Kidney (tissue), 19 donors: Measurements from ENCODE around the gene GOLGA8T. TPM values are rescaled to one million over a fixed set of nuclear protein-coding genes. Genes with fewer than 3 reads are reported as not detected.
"Not testable (repeated sequence)": the region's sequence is repeated elsewhere in the genome, so short reads cannot be mapped to it uniquely, and the experiment has no call there.

ENCODE experiments used
- DNase-seq, 5 donors: peaks; one replicate each; pipeline ENCODE4 v3.0.0-alpha.2; 2013 to 2020
- FAIRE-seq: peaks from 2 replicates; lab custom pipeline; 2012; peaks lifted over from hg19 to GRCh38; lab: Jason Lieb, UNC
- H3K27ac ChIP-seq, 2 donors: one replicate each; pipeline ENCODE4 v1.7.0; 2013; ENCODE audit warnings: low read depth in 2 of 2, low read length in 2 of 2, inconsistent platforms in 1 of 2
- H3K27me3 ChIP-seq: one replicate; pipeline ENCODE4 v1.7.1; 2013; ENCODE audit warnings: low read length, inconsistent platforms; ENCODE audit not compliant: control insufficient read depth, insufficient read depth
- H3K36me3 ChIP-seq, 3 donors: one replicate each; pipeline versions ENCODE4 v1.7.0 to v1.7.1; 2013; ENCODE audit warnings: low read length in 3 of 3, control low read depth in 1 of 3, inconsistent platforms in 1 of 3; ENCODE audit not compliant: insufficient read depth in 3 of 3, control insufficient read depth in 2 of 3
- H3K4me1 ChIP-seq, 3 donors: one replicate each; pipeline versions ENCODE4 v1.7.0 to v1.7.1; 2013; ENCODE audit warnings: low read length in 3 of 3, inconsistent platforms in 1 of 3, low read depth in 1 of 3; ENCODE audit not compliant: control insufficient read depth in 2 of 3, insufficient read depth in 2 of 3
- H3K4me3 ChIP-seq, 3 donors: one replicate each; pipeline versions ENCODE4 v1.7.0 to v1.8.1; 2013; ENCODE audit warnings: low read length in 3 of 3, control low read depth in 1 of 3, inconsistent platforms in 1 of 3
- H3K9ac ChIP-seq, 3 donors: one replicate each; pipeline versions ENCODE4 v1.7.0 to v1.7.1; 2013; ENCODE audit warnings: low read length in 3 of 3, control low read depth in 1 of 3, inconsistent platforms in 1 of 3
- H3K9me3 ChIP-seq, 3 donors: one replicate each; pipeline versions ENCODE4 v1.7.0 to v1.7.1; 2013; ENCODE audit warnings: low read length in 3 of 3, control low read depth in 1 of 3, inconsistent platforms in 1 of 3; ENCODE audit not compliant: control insufficient read depth in 2 of 3, insufficient read depth in 1 of 3
- intact Hi-C: fragments of 100-400 bp; cut with DNase I; formaldehyde crosslinking; loops from one replicate; pipeline ENCODE4 v1.11.1; 2022
- long read RNA-seq, 10 donors: library from polyadenylated mRNA in 1 of 10; unstranded in 1 of 10; transcript quantifications; one replicate each; pipeline ENCODE4 v2.0.0 and lab custom pipeline, GENCODE V29; 2021 to 2026
- polyA plus RNA-seq: library from polyadenylated mRNA; stranded (reverse); fragments of 350-450 nt; fragmentation: Illumina TruSeq; extraction: RNeasy Lipid Tissue Mini Kit (QIAGEN cat#74804); gene quantifications from one replicate; pipeline ENCODE4 v1.2.3, GENCODE V29; 2014; ENCODE audit warnings: low read depth, low replicate concordance; ENCODE audit not compliant: insufficient read depth
- total RNA-seq: library from RNA; stranded (reverse); fragmentation: NEBNext Ultra II Directional; extraction: Animal tissue kit (Norgen Biotek cat#: 25700); gene quantifications from one replicate; pipeline ENCODE4 v1.2.1, GENCODE V29; 2021
- donor health status: control.
- donor health status: control.
- donor health status: DM: yes; HTN: yes; CAD: no.
- donor health status: Normal renal cell carcinoma (clear cell type).

GOLGA8T gene
- total RNA-seq (not detected), polyA plus RNA-seq (0.28 TPM)
- long read RNA-seq, donor 1, result 0 reads
- long read RNA-seq, donor 2, result 0 reads
- long read RNA-seq, donor 3, result 0 reads
- long read RNA-seq, donor 4, result 0 reads
- long read RNA-seq, donor 5, result 0 reads
- long read RNA-seq, donor 6, result 0 reads
- long read RNA-seq, donor 7, result 0 reads
- long read RNA-seq, donor 8, result 0 reads
- long read RNA-seq, donor 9, result 0 reads
- long read RNA-seq, donor 10, result 0 reads

DNA sequence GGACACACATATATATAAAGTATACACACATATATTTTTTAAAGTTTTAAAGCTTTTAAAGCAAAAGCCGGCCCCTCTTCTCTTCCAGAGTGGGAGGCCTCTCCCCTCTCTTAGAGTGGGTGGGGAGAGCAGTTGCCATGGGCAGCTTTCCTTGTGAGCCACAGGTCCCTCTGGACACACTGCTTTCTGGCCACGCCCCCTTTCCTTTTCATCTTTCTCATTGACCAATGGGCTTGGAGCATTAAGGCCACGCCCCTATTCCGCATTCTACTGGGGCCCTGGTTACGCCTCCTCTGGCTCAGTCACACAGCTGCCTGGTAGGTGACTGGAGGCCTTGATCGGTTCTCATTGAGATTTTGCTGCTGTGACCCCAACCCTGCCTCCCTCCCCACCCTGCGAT, at the start of gene GOLGA8T:
Gene GOLGA8T (plus strand): TSS at position 301 of the 400 bp plus-strand sequence. CDS start 98 bp downstream, at position 399.
- H3K27me3 ChIP-seq, H3K4me3 ChIP-seq, H3K36me3 ChIP-seq, FAIRE-seq, H3K9ac ChIP-seq, H3K27ac ChIP-seq, H3K9me3 ChIP-seq, H3K4me1 ChIP-seq, intact Hi-C loops, DNase-seq: not testable (repeated sequence)

- intact Hi-C loops, H3K36me3 ChIP-seq, H3K4me3 ChIP-seq, H3K9me3 ChIP-seq, H3K27me3 ChIP-seq, H3K4me1 ChIP-seq, H3K9ac ChIP-seq, FAIRE-seq, DNase-seq, H3K27ac ChIP-seq: not testable (repeated sequence)
Measured at GRCh38 chr15:30097827-30098226, 37.0 kb upstream of the GOLGA8T start.

DNA sequence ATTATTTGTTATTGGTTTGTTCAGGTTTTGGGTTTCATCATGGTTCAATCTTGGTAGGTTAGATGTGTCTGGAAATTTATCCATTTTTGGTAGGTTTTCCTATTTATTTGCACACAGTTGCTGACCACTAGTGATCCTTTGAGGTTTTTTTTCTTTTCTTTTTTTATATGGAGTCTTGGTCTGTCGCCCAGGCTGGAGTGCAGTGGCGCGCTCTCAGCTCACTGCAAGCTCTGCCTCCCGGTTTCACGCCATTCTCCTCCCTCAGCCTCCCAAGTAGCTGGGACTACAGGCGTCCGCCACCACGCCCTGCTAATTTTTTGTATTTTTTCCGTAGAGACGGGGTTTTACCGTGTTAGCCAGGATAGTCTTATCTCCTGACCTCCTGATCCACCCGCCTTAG, 32.0 kb upstream of the GOLGA8T start:
- FAIRE-seq, H3K9me3 ChIP-seq, H3K9ac ChIP-seq, H3K27ac ChIP-seq, H3K27me3 ChIP-seq, H3K4me1 ChIP-seq, H3K36me3 ChIP-seq, intact Hi-C loops, DNase-seq, H3K4me3 ChIP-seq: not testable (repeated sequence)

GRCh38 chr15:30103941-30104507, 30.8 kb upstream of the GOLGA8T start:
- H3K27ac ChIP-seq, DNase-seq, H3K27me3 ChIP-seq, H3K4me1 ChIP-seq, H3K36me3 ChIP-seq, intact Hi-C loops, H3K9ac ChIP-seq, FAIRE-seq, H3K9me3 ChIP-seq, H3K4me3 ChIP-seq: not testable (repeated sequence)

GRCh38 chr15:30110591-30110990, 24.3 kb upstream of the GOLGA8T start:
- H3K27ac ChIP-seq, H3K27me3 ChIP-seq, DNase-seq, H3K36me3 ChIP-seq, FAIRE-seq, H3K4me1 ChIP-seq, intact Hi-C loops, H3K4me3 ChIP-seq, H3K9ac ChIP-seq, H3K9me3 ChIP-seq: not testable (repeated sequence)

- H3K9ac ChIP-seq, FAIRE-seq, intact Hi-C loops, H3K9me3 ChIP-seq, H3K27ac ChIP-seq, H3K4me1 ChIP-seq, H3K27me3 ChIP-seq, H3K4me3 ChIP-seq, H3K36me3 ChIP-seq: not testable (repeated sequence)
- DNase-seq, result peak in 2 of 5 donors; percentile 4 to 5
Measured at GRCh38 chr15:30130066-30130465, 4.8 kb upstream of the GOLGA8T start.

DNA sequence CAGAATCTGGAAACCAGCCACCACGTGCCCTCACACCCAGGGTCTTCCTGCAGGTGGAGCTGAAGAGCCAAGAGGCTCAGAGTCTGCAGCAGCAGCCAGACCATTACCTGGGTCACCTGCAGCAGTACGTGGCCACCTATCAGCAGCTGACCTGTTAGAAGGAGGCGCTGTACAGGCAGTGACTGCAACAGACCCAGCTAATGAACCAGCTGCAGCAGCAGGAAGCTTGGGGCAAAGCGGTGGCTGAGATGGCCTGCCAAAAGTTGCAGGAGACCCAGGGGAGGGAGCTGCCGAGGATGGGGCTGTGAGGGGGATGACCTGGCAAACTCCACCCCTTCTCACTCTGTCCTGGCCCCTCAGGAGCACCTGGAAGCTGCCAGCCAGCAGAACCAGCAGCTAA, 8.4 kb downstream of the GOLGA8T start:
- H3K27ac ChIP-seq, DNase-seq, H3K4me1 ChIP-seq, H3K9me3 ChIP-seq, intact Hi-C loops, H3K9ac ChIP-seq, H3K4me3 ChIP-seq, FAIRE-seq, H3K27me3 ChIP-seq, H3K36me3 ChIP-seq: not testable (repeated sequence)

DNA sequence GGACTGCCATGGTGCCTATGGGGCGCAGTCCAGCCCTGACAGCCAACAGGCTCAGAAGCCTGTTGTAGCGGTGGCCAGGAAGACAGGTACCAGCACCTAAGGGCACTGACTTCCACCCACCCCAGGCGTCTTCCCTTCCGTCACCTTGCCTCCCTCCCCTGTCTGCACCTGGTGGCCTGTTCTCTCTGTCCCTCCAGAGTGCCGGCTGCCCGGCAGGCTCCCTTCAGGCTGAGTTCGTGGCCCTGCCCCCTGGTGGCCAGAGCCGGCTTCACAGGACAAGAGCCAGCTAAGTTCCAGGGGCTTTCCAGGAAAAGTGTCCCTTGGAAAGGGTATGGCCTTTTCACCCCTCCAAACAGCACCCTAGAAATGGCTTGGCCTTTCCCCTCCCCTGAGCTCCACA, 15.0 kb downstream of the GOLGA8T start:
- H3K9ac ChIP-seq, H3K36me3 ChIP-seq, intact Hi-C loops, FAIRE-seq, H3K9me3 ChIP-seq, H3K4me3 ChIP-seq, DNase-seq, H3K27ac ChIP-seq, H3K4me1 ChIP-seq, H3K27me3 ChIP-seq: not testable (repeated sequence)
